WTC11 (cell line): ENCODE measurements around the gene KRT34. TPM values are rescaled to one million over a fixed set of nuclear protein-coding genes. Genes with fewer than 3 reads are reported as not detected.

Experiments used
- ATAC-seq: fragments of 200-7000 bp; cut with Tn5 transposase; 2 replicates; pipeline ENCODE4 v1.10.0; 2021; ENCODE audit warnings: mild to moderate bottlenecking, moderate library complexity
- CTCF ChIA-PET: fragments of 300-600 bp; sonication (Branson Sonifier 250); formaldehyde crosslinking; loops from one replicate; lab custom pipeline; 2021; ENCODE audit warnings: antibody characterized with exemption; lab: Charles Lee
- POLR2A ChIA-PET: fragments of 350-600 bp; sonication (Branson Sonifier 250); formaldehyde crosslinking; loops from one replicate; lab custom pipeline; 2021; ENCODE audit warnings: antibody characterized with exemption; lab: Charles Lee
- DNase-seq: peaks from one replicate; pipeline ENCODE4 v3.0.0; 2021; ENCODE audit warnings: low spot score
- H3K27ac Mint-ChIP-seq: 2 replicates; pipeline ENCODE4 v1.8.0; 2021; ENCODE audit warnings: mixed read lengths
- H3K27me3 Mint-ChIP-seq: 2 replicates; pipeline ENCODE4 v1.8.0; 2021; ENCODE audit warnings: low read depth, mild to moderate bottlenecking, moderate library complexity, mixed read lengths
- H3K36me3 Mint-ChIP-seq: 2 replicates; pipeline ENCODE4 v1.8.0; 2021; ENCODE audit warnings: mixed read lengths
- H3K4me1 Mint-ChIP-seq: 2 replicates; pipeline ENCODE4 v1.8.0; 2022; ENCODE audit warnings: mixed read lengths
- H3K4me3 Mint-ChIP-seq: 2 replicates; pipeline ENCODE4 v1.8.0; 2021; ENCODE audit warnings: mild to moderate bottlenecking, moderate library complexity, mixed read lengths
- H3K9me3 Mint-ChIP-seq: 2 replicates; pipeline ENCODE4 v1.8.0; 2021; ENCODE audit warnings: mixed read lengths
- ATF6 ChIP-seq: sonication (generic); formaldehyde crosslinking; IDR thresholded peaks from 2 replicates; pipeline ENCODE4 v1.8.1; 2023; ENCODE audit warnings: mild to moderate bottlenecking, missing genetic modification reagents
- CTCF ChIP-seq: fragments of 200-600 bp; IDR thresholded peaks from 2 replicates; pipeline ENCODE4 v1.8.0; 2022; ENCODE audit warnings: antibody characterized with exemption
- EMX1 ChIP-seq: fragments of 250-450 bp; sonication (Bioruptor Pico); IDR thresholded peaks from 2 replicates; pipeline ENCODE4 v1.8.0; 2021; ENCODE audit warnings: mild to moderate bottlenecking
- FOXK1 ChIP-seq: sonication (generic); formaldehyde crosslinking; IDR thresholded peaks from 2 replicates; pipeline ENCODE4 v1.8.0; 2022; ENCODE audit warnings: mild to moderate bottlenecking, moderate library complexity, missing genetic modification reagents
- GTF2I ChIP-seq: fragments of 250-450 bp; sonication (Bioruptor Pico); conservative IDR thresholded peaks from 2 replicates; pipeline ENCODE4 v1.4.0; 2021; ENCODE audit warnings: mild to moderate bottlenecking
- JAZF1 ChIP-seq: fragments of 250-450 bp; sonication (Bioruptor Pico); IDR thresholded peaks from 2 replicates; pipeline ENCODE4 v1.9.0; 2021; ENCODE audit warnings: moderate library complexity, mild to moderate bottlenecking, inconsistent platforms
- JUN ChIP-seq: sonication (generic); formaldehyde crosslinking; IDR thresholded peaks from 2 replicates; pipeline ENCODE4 v1.8.0; 2023; ENCODE audit warnings: mild to moderate bottlenecking, missing genetic modification reagents
- NFATC4 ChIP-seq: fragments of 250-450 bp; sonication (Bioruptor Pico); IDR thresholded peaks from 2 replicates; pipeline ENCODE4 v1.9.0; 2021; ENCODE audit warnings: mild to moderate bottlenecking
- RORB ChIP-seq: fragments of 250-450 bp; sonication (Bioruptor Pico); IDR thresholded peaks from 2 replicates; pipeline ENCODE4 v1.9.0; 2021; ENCODE audit warnings: mild to moderate bottlenecking
- SMAD3 ChIP-seq: sonication (generic); formaldehyde crosslinking; IDR thresholded peaks from 2 replicates; pipeline ENCODE4 v1.8.0; 2022; ENCODE audit warnings: missing genetic modification reagents, mild to moderate bottlenecking, borderline replicate concordance
- USF2 ChIP-seq: sonication (generic); formaldehyde crosslinking; IDR thresholded peaks from 2 replicates; pipeline ENCODE4 v1.8.1; 2023; ENCODE audit warnings: mild to moderate bottlenecking, missing genetic modification reagents, moderate library complexity
- ZNF121 ChIP-seq: sonication (generic); formaldehyde crosslinking; IDR thresholded peaks from 2 replicates; pipeline ENCODE4 v1.8.0; 2023; ENCODE audit warnings: missing genetic modification reagents
- ZNF138 ChIP-seq: sonication (generic); formaldehyde crosslinking; conservative IDR thresholded peaks from 2 replicates; pipeline ENCODE4 v1.8.1; 2022; ENCODE audit warnings: mild to moderate bottlenecking, moderate library complexity, missing genetic modification reagents
- ZNF416 ChIP-seq: fragments of 250-450 bp; sonication (Bioruptor Pico); IDR thresholded peaks from 2 replicates; pipeline ENCODE4 v1.9.0; 2021; ENCODE audit warnings: mild to moderate bottlenecking, inconsistent platforms
- ZNF423 ChIP-seq: fragments of 250-450 bp; sonication (Bioruptor Pico); IDR thresholded peaks from 2 replicates; pipeline ENCODE4 v2.1.2; 2022; ENCODE audit warnings: mild to moderate bottlenecking, moderate library complexity
- total RNA-seq: library from RNA; stranded (reverse); gene quantifications from 3 replicates; pipeline ENCODE4 v1.2.3, GENCODE V29; 2021
- TF ChIP-seq, protein P1 (sequence below): sonication (generic); formaldehyde crosslinking; IDR thresholded peaks from 2 replicates; pipeline ENCODE4 v1.8.0; 2023; ENCODE audit warnings: mild to moderate bottlenecking, missing genetic modification reagents

The KRT34 gene
- total RNA-seq, 1 experiment from 2014 or later = not detected

DNA sequence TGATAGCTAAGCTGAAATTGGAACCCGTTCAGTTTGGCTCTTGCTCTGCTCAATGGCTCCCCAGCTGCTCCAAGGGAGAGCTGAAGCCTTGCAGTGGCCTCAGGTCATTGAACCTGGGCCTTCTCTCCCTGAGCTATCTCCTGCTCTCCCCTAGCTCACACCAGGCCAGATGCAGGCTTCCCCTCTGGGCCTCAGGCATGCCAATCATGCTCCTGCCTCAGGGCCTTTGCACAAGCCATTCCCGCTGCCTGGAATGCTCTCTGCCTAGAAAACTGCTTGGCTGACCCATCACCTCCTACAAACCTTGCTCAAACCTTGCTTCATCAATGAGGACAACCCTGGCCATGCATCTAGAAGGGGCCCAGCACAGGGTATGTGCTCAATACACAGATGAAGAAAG lies 49.9 kb downstream of the KRT34 start:
- Mint-ChIP-seq H3K4me3 (no peak overlapping the region), H3K36me3 (no peaks in the 10 kb centered on the region), H3K9me3 (peaks cover 2% of the 10 kb centered on the region; the same call in 1 of the 2 replicates), H3K27ac (no peak overlapping the region), H3K27me3 (no peaks in the 10 kb centered on the region), H3K4me1 (no peaks in the 10 kb centered on the region)
- TF ChIP-seq GTF2I (no peak), JUN (CRISPR knock-in tag) (no peak), ATF6 (CRISPR knock-in tag) (no peak), EMX1 (CRISPR knock-in tag) (no peak)
- ATAC-seq (no peak), DNase-seq (no peak)
- ChIA-PET POLR2A (no interaction called here), CTCF (interaction anchor here (0.9 to 1.0 kb wide), 2 partner anchors 216 to 331 kb away, joined by 3 to 4 read pairs; no protein-coding TSS in a partner anchor)

DNA sequence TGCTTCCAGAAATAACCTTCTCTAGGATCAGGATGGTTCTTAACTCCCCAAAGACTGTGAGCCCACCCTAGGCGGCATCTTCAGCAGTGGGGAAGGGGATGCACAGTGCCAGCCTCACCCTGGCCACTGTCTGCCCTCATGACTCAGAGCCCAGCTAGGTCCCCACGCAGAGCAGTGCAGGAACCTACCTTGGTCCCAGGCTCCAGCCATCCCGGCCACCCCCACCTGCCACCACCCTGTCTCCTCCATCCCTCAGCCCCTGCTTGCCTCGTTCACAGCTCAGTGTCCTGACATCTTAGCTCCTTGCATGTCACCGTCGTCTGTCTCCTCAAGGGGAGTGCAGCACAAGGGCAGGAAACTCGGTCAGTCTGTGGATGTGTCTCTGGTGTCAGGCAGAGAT lies 50.5 kb downstream of the KRT34 start:
- Mint-ChIP-seq H3K9me3 (no peaks in the 10 kb centered on the region), H3K36me3 (no peaks in the 10 kb centered on the region), H3K27me3 (no peaks in the 10 kb centered on the region), H3K4me1 (no peaks in the 10 kb centered on the region), H3K27ac (no peak overlapping the region), H3K4me3 (no peak overlapping the region)
- no peak for TF ChIP-seq ZNF121 (CRISPR knock-in tag)
- TF ChIP-seq, protein P1, sequence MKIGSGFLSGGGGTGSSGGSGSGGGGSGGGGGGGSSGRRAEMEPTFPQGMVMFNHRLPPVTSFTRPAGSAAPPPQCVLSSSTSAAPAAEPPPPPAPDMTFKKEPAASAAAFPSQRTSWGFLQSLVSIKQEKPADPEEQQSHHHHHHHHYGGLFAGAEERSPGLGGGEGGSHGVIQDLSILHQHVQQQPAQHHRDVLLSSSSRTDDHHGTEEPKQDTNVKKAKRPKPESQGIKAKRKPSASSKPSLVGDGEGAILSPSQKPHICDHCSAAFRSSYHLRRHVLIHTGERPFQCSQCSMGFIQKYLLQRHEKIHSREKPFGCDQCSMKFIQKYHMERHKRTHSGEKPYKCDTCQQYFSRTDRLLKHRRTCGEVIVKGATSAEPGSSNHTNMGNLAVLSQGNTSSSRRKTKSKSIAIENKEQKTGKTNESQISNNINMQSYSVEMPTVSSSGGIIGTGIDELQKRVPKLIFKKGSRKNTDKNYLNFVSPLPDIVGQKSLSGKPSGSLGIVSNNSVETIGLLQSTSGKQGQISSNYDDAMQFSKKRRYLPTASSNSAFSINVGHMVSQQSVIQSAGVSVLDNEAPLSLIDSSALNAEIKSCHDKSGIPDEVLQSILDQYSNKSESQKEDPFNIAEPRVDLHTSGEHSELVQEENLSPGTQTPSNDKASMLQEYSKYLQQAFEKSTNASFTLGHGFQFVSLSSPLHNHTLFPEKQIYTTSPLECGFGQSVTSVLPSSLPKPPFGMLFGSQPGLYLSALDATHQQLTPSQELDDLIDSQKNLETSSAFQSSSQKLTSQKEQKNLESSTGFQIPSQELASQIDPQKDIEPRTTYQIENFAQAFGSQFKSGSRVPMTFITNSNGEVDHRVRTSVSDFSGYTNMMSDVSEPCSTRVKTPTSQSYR (CRISPR knock-in tag) = no peak
- no peak for TF ChIP-seq ZNF138 (CRISPR knock-in tag)
- TF ChIP-seq ZNF423 = no peak
- no peak for TF ChIP-seq FOXK1 (CRISPR knock-in tag)
- no peak for TF ChIP-seq USF2
- TF ChIP-seq JAZF1 (CRISPR knock-in tag) = no peak
- no peak for TF ChIP-seq ZNF416
- TF ChIP-seq RORB (CRISPR knock-in tag) = no peak
- no peak for TF ChIP-seq NFATC4
- no peak for TF ChIP-seq EMX1 (CRISPR knock-in tag)
- POLR2A ChIA-PET = no interaction called here
- CTCF ChIA-PET = no interaction called here
- DNase-seq = no peak
- no peak for ATAC-seq

- CTCF ChIA-PET = interaction anchor here (0.9 to 3.3 kb wide), 10 partner anchors 10 to 466 kb away, joined by 3 to 17 read pairs (median 8); no protein-coding TSS in a partner anchor
- POLR2A ChIA-PET = no interaction called here
- H3K4me1 Mint-ChIP-seq = no peaks in the 10 kb centered on the region
These were observed 52.7 kb downstream of the KRT34 start for GRCh38 chr17:41329279-41329948.

More at GRCh38 chr17:41329279-41329948, 52.7 kb downstream of the KRT34 start:
- no peaks in the 10 kb centered on the region for H3K9me3 Mint-ChIP-seq
- TF ChIP-seq CTCF = peak; percentile 86
- no peak for TF ChIP-seq SMAD3 (CRISPR knock-in tag)
- TF ChIP-seq, all 79 proteins: peak for 1
- ATAC-seq = peak; percentile 90
- peak; percentile 76 for DNase-seq
- Mint-ChIP-seq H3K4me3 (no peak overlapping the region), H3K27ac (no peak overlapping the region), H3K27me3 (no peaks in the 10 kb centered on the region), H3K36me3 (no peaks in the 10 kb centered on the region)
